ENCODE measurements around the gene CMAS. TPM values are rescaled to one million over a fixed set of nuclear protein-coding genes. Genes with fewer than 3 reads are reported as not detected.
"Not testable (repeated sequence)": the region's sequence is repeated elsewhere in the genome, so short reads cannot be mapped to it uniquely, and the experiment has no call there.

The CMAS gene
- total RNA-seq, 1 experiment from 2014 or later, result 36.1 TPM

GRCh38 chr12:21998782-21999181 lies 47.2 kb upstream of the CMAS start:
- ATAC-seq (no peak), DNase-seq (ENCODE audit: low read depth, low spot score) (no peak)
- CTCF ChIA-PET, result interaction anchor here (1.0 to 1.4 kb wide), 2 partner anchors 9 to 191 kb away, joined by 3 to 6 read pairs; no protein-coding TSS in a partner anchor
- H3K27me3 ChIP-seq (ENCODE audit: insufficient read depth, low read length), result no peaks in the 10 kb centered on the region
- H3K9me2 ChIP-seq (ENCODE audit: insufficient read depth), result no peaks in the 10 kb centered on the region
- no peaks in the 10 kb centered on the region for H3K9me3 ChIP-seq (ENCODE audit: control insufficient read depth in 1 of 2, insufficient read depth in 1 of 2, low read depth in 1 of 2, low read length in 2 of 2)
- intact Hi-C loops (cut with micrococcal nuclease), result loop anchor here (10.0 kb wide), 1 partner anchor 394 kb away; the partner anchor contains the start of gene GYS2
- no peak overlapping the region for H3K4me3 ChIP-seq (replicated peaks in 1 of 2; ENCODE audit: low read depth in 1 of 2, low read length in 2 of 2)
- no peak overlapping the region for H2AFZ ChIP-seq (ENCODE audit: low read depth, low read length, poor library complexity, severe bottlenecking)
- BruUV-seq (replicated peaks), result no TSS peak
- H3K4me1 ChIP-seq (ENCODE audit: control insufficient read depth in 1 of 2, insufficient read depth in 2 of 2, low read length in 2 of 2), result no peaks in the 10 kb centered on the region
- no peaks in the 10 kb centered on the region for H3K79me2 ChIP-seq (ENCODE audit: insufficient read depth, low read length)
- POLR2A ChIA-PET, result no interaction called here
- no peaks in the 10 kb centered on the region for H3K36me3 ChIP-seq (ENCODE audit: control insufficient read depth in 1 of 2, insufficient read depth in 2 of 2, low read length in 2 of 2)
- H3K4me2 ChIP-seq (ENCODE audit: low read length), result no peak overlapping the region
- RAD21 ChIA-PET (ENCODE audit: low non-redundant PET in 1 of 2, low total read pairs in 2 of 2, uncharacterized antibody in 2 of 2, unreplicated experiment in 2 of 2), result no interaction called here
- H4K20me1 ChIP-seq (ENCODE audit: insufficient read depth), result no peaks in the 10 kb centered on the region
- no peak overlapping the region for H3K27ac ChIP-seq (ENCODE audit: low read depth, low read length)
- H3K9ac ChIP-seq (ENCODE audit: low read length), result no peak overlapping the region
- TF ChIP-seq POLR2A (IDR thresholded peaks at IDR 0.05; ENCODE audit: borderline replicate concordance, extremely low read depth, insufficient read depth, insufficient read length), result no peak

GRCh38 chr12:22002430-22002829 lies 43.6 kb upstream of the CMAS start:
- Histone ChIP-seq H3K27me3 (ENCODE audit: insufficient read depth, low read length) (no peaks in the 10 kb centered on the region), H3K79me2 (ENCODE audit: insufficient read depth, low read length) (no peaks in the 10 kb centered on the region), H2AFZ (ENCODE audit: low read depth, low read length, poor library complexity, severe bottlenecking) (no peak overlapping the region), H3K4me2 (ENCODE audit: low read length) (no peak overlapping the region), H3K9me3 (ENCODE audit: control insufficient read depth in 1 of 2, insufficient read depth in 1 of 2, low read depth in 1 of 2, low read length in 2 of 2) (no peaks in the 10 kb centered on the region), H3K9ac (ENCODE audit: low read length) (no peak overlapping the region), H3K36me3 (ENCODE audit: control insufficient read depth in 1 of 2, insufficient read depth in 2 of 2, low read length in 2 of 2) (no peaks in the 10 kb centered on the region), H3K4me3 (replicated peaks in 1 of 2; ENCODE audit: low read depth in 1 of 2, low read length in 2 of 2) (no peak overlapping the region), H3K9me2 (ENCODE audit: insufficient read depth) (no peaks in the 10 kb centered on the region), H4K20me1 (ENCODE audit: insufficient read depth) (no peaks in the 10 kb centered on the region), H3K27ac (ENCODE audit: low read depth, low read length) (no peak overlapping the region), H3K4me1 (ENCODE audit: control insufficient read depth in 1 of 2, insufficient read depth in 2 of 2, low read length in 2 of 2) (no peaks in the 10 kb centered on the region)
- no peak for DNase-seq (ENCODE audit: low read depth, low spot score)
- ATAC-seq, result no peak
- ChIA-PET CTCF (interaction anchor here (1.5 kb wide), 1 partner anchor 16 kb away, joined by 3 read pairs; no protein-coding TSS in a partner anchor), POLR2A (no interaction called here), RAD21 (ENCODE audit: low non-redundant PET in 1 of 2, low total read pairs in 2 of 2, uncharacterized antibody in 2 of 2, unreplicated experiment in 2 of 2) (no interaction called here)
- BruUV-seq (replicated peaks), result no TSS peak
- intact Hi-C loops (cut with micrococcal nuclease), result no loop called here
- TF ChIP-seq CEBPB (IDR thresholded peaks at IDR 0.05; ENCODE audit: low read depth) (no peak), EZH2phosphoT487 (IDR thresholded peaks at IDR 0.05; ENCODE audit: borderline replicate concordance) (no peak), EZH2 (IDR thresholded peaks at IDR 0.05) (no peak), SIN3A (IDR thresholded peaks at IDR 0.05; ENCODE audit: low read depth) (no peak), FOSL1 (IDR thresholded peaks at IDR 0.05; ENCODE audit: low read depth) (no peak), EGR1 (IDR thresholded peaks at IDR 0.05; ENCODE audit: low read depth) (no peak), REST (IDR thresholded peaks at IDR 0.05; ENCODE audit: low read depth) (no peak), POLR2AphosphoS5 (IDR thresholded peaks at IDR 0.05; ENCODE audit: low read depth, low read length) (no peak), POLR2A (IDR thresholded peaks at IDR 0.05; ENCODE audit: borderline replicate concordance, extremely low read depth, insufficient read depth, insufficient read length) (no peak)

GRCh38 chr12:22007794-22008193 lies 38.2 kb upstream of the CMAS start:
- H3K36me3 ChIP-seq (ENCODE audit: control insufficient read depth in 1 of 2, insufficient read depth in 2 of 2, low read length in 2 of 2); H3K27me3 ChIP-seq (ENCODE audit: insufficient read depth, low read length); H3K9ac ChIP-seq (ENCODE audit: low read length); H3K4me3 ChIP-seq (replicated peaks in 1 of 2; ENCODE audit: low read depth in 1 of 2, low read length in 2 of 2); H3K27ac ChIP-seq (ENCODE audit: low read depth, low read length); BruUV-seq (replicated peaks); H3K4me2 ChIP-seq (ENCODE audit: low read length); DNase-seq (ENCODE audit: low read depth, low spot score); H3K4me1 ChIP-seq (ENCODE audit: control insufficient read depth in 1 of 2, insufficient read depth in 2 of 2, low read length in 2 of 2); intact Hi-C loops (cut with micrococcal nuclease); H4K20me1 ChIP-seq (ENCODE audit: insufficient read depth); H3K9me3 ChIP-seq (ENCODE audit: control insufficient read depth in 1 of 2, insufficient read depth in 1 of 2, low read depth in 1 of 2, low read length in 2 of 2); CTCF ChIA-PET; RAD21 ChIA-PET (ENCODE audit: low non-redundant PET in 1 of 2, low total read pairs in 2 of 2, uncharacterized antibody in 2 of 2, unreplicated experiment in 2 of 2); POLR2A ChIA-PET; ATAC-seq; H3K79me2 ChIP-seq (ENCODE audit: insufficient read depth, low read length); H2AFZ ChIP-seq (ENCODE audit: low read depth, low read length, poor library complexity, severe bottlenecking); H3K9me2 ChIP-seq (ENCODE audit: insufficient read depth): not testable (repeated sequence)

Measured in HCT116 (cell line).